ENCODE data around the gene ATR.

GRCh38 chr3:142498397-142499180 lies 79.9 kb downstream of the ATR start:
- TF ChIP-seq CTCF (conservative IDR thresholded peaks at IDR 0.05 in 1 of 2, IDR thresholded peaks at IDR 0.05 in 1 of 2; ENCODE audit: low read depth in 1 of 2, low read length in 2 of 2), result no peak
- no peak for TF ChIP-seq EZH2 (IDR thresholded peaks at IDR 0.05; ENCODE audit: low read length, missing control alignments)
